BE2C (cell line): ENCODE data around the gene LIPC.

Source experiments
- DNase-seq: peaks from one replicate; pipeline ENCODE4 v3.0.0-alpha.2; 2020
- H3K27me3 ChIP-seq: fragments of 250-450 bp; sonication (Bioruptor Pico); 2 replicates; pipeline ENCODE4 v1.5.1; 2020; ENCODE audit warnings: mild to moderate bottlenecking
- H3K36me3 ChIP-seq: fragments of 250-450 bp; sonication (Bioruptor Pico); 2 replicates; pipeline ENCODE4 v1.5.1; 2020; ENCODE audit warnings: mild to moderate bottlenecking
- H3K4me1 ChIP-seq: fragments of 250-450 bp; sonication (Bioruptor Pico); 2 replicates; pipeline ENCODE4 v1.5.1; 2020
- H3K4me3 ChIP-seq: 2 replicates; pipeline ENCODE4 v1.5.1; 2011; ENCODE audit warnings: low read depth, low read length
- H3K9me3 ChIP-seq: fragments of 250-450 bp; sonication (Bioruptor Pico); 2 replicates; pipeline ENCODE4 v1.5.1; 2020
- TF ChIP-seq, protein P1 (sequence below): IDR thresholded peaks from 2 replicates; pipeline ENCODE4 v1.5.1; 2012; ENCODE audit warnings: mild to moderate bottlenecking, low read depth, low read length

The LIPC gene

DNA sequence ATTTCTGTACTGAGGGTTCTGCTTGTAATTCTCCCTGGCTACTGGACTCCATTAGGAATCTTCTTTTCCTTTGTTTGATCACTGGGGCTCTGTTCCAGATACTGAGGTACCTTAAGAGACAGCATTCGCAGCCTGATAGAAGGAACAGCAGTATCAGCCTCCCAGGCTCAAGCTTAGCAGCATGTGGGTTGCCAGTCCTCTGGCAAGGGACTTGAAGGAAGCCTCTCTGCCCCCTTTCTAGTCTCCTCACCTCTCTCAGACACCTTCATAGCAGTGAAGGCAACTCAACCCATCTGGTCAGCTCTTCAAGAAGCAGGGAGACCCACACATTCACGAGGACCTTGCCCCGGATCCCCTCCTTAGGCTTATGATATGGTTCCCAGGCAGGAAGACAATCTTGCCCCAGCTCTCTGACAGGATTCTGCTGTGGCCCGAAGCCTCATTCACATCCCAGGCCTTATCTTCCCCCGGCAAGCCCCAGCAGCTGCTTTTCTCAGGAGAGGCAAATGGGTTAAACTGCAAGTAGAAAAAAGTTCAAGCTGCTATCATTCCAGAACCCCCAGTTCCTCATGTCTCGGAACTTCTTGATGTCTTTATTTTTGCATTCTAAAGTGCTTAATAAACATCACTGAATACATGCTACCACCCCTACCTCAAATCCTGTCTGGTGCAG lies 153.1 kb downstream of the LIPC start:
- Histone ChIP-seq H3K4me1 (no peaks in the 10 kb centered on the region), H3K36me3 (no peaks in the 10 kb centered on the region), H3K27me3 (no peaks in the 10 kb centered on the region), H3K9me3 (no peaks in the 10 kb centered on the region), H3K4me3 (no peak overlapping the region)
- TF ChIP-seq, protein P1, sequence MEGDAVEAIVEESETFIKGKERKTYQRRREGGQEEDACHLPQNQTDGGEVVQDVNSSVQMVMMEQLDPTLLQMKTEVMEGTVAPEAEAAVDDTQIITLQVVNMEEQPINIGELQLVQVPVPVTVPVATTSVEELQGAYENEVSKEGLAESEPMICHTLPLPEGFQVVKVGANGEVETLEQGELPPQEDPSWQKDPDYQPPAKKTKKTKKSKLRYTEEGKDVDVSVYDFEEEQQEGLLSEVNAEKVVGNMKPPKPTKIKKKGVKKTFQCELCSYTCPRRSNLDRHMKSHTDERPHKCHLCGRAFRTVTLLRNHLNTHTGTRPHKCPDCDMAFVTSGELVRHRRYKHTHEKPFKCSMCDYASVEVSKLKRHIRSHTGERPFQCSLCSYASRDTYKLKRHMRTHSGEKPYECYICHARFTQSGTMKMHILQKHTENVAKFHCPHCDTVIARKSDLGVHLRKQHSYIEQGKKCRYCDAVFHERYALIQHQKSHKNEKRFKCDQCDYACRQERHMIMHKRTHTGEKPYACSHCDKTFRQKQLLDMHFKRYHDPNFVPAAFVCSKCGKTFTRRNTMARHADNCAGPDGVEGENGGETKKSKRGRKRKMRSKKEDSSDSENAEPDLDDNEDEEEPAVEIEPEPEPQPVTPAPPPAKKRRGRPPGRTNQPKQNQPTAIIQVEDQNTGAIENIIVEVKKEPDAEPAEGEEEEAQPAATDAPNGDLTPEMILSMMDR: no peak
- DNase-seq: no peak

GRCh38 chr15:58585693-58586443 lies 154.1 kb downstream of the LIPC start:
- DNase-seq: no peak
- TF ChIP-seq, protein P1: no peak
- no peaks in the 10 kb centered on the region for H3K4me1 ChIP-seq

DNA sequence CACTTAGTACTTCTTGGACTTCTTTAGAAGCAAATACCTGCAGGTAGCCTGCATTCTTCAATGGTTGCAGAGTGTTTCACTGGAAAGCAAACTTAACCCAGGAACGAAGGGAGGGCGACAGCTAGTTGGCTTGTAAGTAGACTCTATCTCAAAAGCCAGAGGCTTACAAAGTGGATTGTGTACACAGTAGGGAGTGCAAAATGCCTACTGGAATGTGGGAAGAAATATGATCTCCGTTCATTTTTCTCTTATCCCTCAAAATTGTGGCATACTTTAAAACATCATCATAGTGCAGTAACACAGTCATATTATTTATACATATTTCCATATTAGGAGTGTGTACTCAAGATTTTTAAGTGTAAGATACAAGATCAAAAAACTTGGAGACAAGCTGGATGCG lies 155.7 kb downstream of the LIPC start:
- no peaks in the 10 kb centered on the region for H3K4me1 ChIP-seq
- no peak overlapping the region for H3K4me3 ChIP-seq
- TF ChIP-seq, protein P1: no peak
- no peaks in the 10 kb centered on the region for H3K36me3 ChIP-seq
- DNase-seq: no peak
- no peaks in the 10 kb centered on the region for H3K9me3 ChIP-seq
- H3K27me3 ChIP-seq: no peaks in the 10 kb centered on the region

More at GRCh38 chr15:58585693-58586443, 154.1 kb downstream of the LIPC start:
- Histone ChIP-seq H3K36me3 (no peaks in the 10 kb centered on the region), H3K4me3 (no peak overlapping the region), H3K27me3 (no peaks in the 10 kb centered on the region), H3K9me3 (no peaks in the 10 kb centered on the region)

DNA sequence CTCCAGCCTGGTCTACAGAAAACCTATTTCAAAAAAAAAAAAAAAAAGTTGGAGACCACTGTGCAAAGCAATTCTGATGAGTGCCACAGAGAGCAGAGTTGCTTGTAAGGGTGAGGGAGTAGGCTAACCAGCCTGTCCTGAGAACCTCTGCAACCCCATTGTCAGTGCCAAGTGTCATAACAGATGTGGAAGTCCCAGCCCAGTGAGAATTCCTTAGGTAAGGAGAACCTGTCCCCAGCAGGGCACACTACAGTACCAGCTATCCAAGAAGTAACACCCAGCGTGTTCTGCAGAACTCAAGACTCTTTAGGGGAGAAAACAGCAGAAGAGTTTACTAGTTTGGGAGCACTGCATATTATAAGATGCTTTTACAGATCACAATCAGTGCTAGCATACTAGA lies 156.3 kb downstream of the LIPC start:
- Histone ChIP-seq H3K4me1 (no peaks in the 10 kb centered on the region), H3K36me3 (no peaks in the 10 kb centered on the region)
- TF ChIP-seq, protein P1: no peak

GRCh38 chr15:58589047-58589446 lies 157.3 kb downstream of the LIPC start:
- H3K4me3 ChIP-seq: no peak overlapping the region
- TF ChIP-seq, protein P1: no peak
- H3K36me3 ChIP-seq: no peaks in the 10 kb centered on the region
- no peaks in the 10 kb centered on the region for H3K9me3 ChIP-seq
- no peak for DNase-seq
- no peaks in the 10 kb centered on the region for H3K27me3 ChIP-seq
- no peaks in the 10 kb centered on the region for H3K4me1 ChIP-seq

More for the DNA sequence above, 156.3 kb downstream of the LIPC start:
- DNase-seq: no peak
- Histone ChIP-seq H3K9me3 (no peaks in the 10 kb centered on the region), H3K27me3 (no peaks in the 10 kb centered on the region), H3K4me3 (no peak overlapping the region)

- TF ChIP-seq, protein P1: no peak
Measured at GRCh38 chr15:58590236-58590635, 158.4 kb downstream of the LIPC start.

More at GRCh38 chr15:58590236-58590635, 158.4 kb downstream of the LIPC start:
- H3K4me1 ChIP-seq: no peaks in the 10 kb centered on the region
- DNase-seq: no peak
- no peaks in the 10 kb centered on the region for H3K9me3 ChIP-seq
- H3K4me3 ChIP-seq: no peak overlapping the region
- no peaks in the 10 kb centered on the region for H3K36me3 ChIP-seq
- no peaks in the 10 kb centered on the region for H3K27me3 ChIP-seq
